HEK293 (cell line): Measurements from ENCODE around the gene TRAK1.

Source experiments
- ZNF112 ChIP-seq: fragments of 450-650 bp; formaldehyde crosslinking; IDR thresholded peaks from 2 replicates; pipeline ENCODE4 v1.5.0; 2017; ENCODE audit warnings: missing biosample characterization, missing genetic modification characterization
- ZNF121 ChIP-seq: fragments of 450-650 bp; formaldehyde crosslinking; IDR thresholded peaks from 2 replicates; pipeline ENCODE4 v1.5.1; 2016; ENCODE audit warnings: missing biosample characterization, missing genetic modification characterization
- ZNF596 ChIP-seq: fragments of 450-650 bp; IDR thresholded peaks from 2 replicates; pipeline ENCODE4 v1.5.0; 2018; ENCODE audit warnings: missing biosample characterization, mild to moderate bottlenecking, missing genetic modification characterization, moderate library complexity
- TF ChIP-seq, protein P1 (sequence below): fragments of 450-650 bp; formaldehyde crosslinking; IDR thresholded peaks from 2 replicates; pipeline ENCODE4 v1.5.1; 2016; ENCODE audit warnings: missing biosample characterization, missing genetic modification characterization

DNA sequence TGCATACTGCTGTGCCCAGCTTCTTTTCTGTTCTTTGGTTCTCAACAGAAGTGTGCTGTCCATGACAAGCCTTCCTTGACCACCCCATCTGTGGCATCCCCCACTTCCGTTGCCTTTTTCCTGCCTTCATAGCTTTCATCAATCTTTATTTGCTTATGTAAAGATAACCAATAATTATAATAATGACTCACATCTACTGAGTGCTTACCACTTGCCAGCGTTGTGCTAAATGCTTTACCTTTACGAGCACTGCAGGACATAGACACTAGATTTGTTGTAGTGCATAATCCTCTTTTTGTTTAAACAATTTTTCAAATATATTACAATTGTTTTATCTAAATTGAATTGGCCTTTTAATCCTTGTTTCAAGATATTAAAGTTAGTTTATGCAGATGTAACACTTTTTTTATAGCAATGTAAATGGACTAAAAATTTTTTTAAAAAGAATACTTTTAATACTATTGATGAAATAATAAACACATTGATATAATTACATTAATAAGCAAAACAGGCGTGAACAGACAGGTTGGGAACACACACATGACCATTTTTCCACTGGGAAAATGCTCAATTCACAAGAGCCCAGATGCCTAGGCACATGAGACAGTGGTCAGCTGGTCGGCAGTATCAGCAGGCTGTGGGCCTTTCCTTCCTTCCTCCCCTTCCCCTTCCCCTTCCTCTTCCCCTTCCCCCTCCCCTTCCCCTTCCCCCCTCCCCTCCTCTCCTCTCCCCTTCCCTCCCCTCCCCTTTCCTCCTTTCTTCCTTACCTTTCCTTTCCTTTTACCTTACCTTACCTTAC lies 42.5 kb downstream of the TRAK1 start:
- no peak for TF ChIP-seq ZNF112 (tag by site-specific recombination)
- TF ChIP-seq ZNF121, result no peak
- TF ChIP-seq, protein P1, sequence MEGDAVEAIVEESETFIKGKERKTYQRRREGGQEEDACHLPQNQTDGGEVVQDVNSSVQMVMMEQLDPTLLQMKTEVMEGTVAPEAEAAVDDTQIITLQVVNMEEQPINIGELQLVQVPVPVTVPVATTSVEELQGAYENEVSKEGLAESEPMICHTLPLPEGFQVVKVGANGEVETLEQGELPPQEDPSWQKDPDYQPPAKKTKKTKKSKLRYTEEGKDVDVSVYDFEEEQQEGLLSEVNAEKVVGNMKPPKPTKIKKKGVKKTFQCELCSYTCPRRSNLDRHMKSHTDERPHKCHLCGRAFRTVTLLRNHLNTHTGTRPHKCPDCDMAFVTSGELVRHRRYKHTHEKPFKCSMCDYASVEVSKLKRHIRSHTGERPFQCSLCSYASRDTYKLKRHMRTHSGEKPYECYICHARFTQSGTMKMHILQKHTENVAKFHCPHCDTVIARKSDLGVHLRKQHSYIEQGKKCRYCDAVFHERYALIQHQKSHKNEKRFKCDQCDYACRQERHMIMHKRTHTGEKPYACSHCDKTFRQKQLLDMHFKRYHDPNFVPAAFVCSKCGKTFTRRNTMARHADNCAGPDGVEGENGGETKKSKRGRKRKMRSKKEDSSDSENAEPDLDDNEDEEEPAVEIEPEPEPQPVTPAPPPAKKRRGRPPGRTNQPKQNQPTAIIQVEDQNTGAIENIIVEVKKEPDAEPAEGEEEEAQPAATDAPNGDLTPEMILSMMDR, result no peak
- no peak for TF ChIP-seq ZNF596 (tag by site-specific recombination)
